ENCODE results near the gene CDPF1. TPM values are rescaled to one million over a fixed set of nuclear protein-coding genes. Genes with fewer than 3 reads are reported as not detected.

Gene CDPF1
- total RNA-seq, 1 donor from 2014 or later = 6.9 TPM

DNA sequence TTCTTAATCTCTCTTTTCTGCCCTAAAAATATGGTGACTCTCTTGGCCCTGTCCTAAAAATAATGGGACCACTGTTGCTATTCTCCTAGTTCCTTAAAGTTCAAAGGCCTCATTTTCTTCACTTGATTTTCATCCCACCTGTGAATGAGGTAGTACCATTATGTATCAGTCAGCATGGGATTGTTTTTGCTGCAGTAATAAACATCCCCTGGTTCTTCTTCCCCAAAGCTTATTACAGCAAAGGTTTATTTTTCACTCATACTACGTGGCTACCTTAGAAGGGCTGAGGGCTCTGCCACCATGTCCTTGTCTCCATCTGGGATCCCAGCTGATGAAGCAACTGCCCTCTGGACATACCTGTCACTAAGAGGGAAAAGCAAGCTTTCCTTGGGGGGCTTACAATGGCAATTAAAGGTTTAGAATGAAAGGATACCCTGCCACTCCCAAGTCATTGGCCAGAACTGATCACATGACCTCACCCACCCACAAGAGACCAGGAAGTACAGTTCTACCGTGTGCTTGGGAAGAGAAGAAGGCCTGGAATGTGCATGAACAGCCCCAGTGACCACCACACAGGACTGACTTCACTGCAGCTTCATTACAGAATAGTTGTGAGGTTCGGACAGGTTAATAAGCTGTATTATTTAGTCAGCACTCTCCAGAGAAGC is 25.5 kb upstream of the CDPF1 start:
- DNase-seq = no peak
- peaks cover 9% of the 10 kb centered on the region for H3K4me1 Mint-ChIP-seq (ENCODE audit: low read depth, unreplicated experiment)
- TF ChIP-seq, protein P1, sequence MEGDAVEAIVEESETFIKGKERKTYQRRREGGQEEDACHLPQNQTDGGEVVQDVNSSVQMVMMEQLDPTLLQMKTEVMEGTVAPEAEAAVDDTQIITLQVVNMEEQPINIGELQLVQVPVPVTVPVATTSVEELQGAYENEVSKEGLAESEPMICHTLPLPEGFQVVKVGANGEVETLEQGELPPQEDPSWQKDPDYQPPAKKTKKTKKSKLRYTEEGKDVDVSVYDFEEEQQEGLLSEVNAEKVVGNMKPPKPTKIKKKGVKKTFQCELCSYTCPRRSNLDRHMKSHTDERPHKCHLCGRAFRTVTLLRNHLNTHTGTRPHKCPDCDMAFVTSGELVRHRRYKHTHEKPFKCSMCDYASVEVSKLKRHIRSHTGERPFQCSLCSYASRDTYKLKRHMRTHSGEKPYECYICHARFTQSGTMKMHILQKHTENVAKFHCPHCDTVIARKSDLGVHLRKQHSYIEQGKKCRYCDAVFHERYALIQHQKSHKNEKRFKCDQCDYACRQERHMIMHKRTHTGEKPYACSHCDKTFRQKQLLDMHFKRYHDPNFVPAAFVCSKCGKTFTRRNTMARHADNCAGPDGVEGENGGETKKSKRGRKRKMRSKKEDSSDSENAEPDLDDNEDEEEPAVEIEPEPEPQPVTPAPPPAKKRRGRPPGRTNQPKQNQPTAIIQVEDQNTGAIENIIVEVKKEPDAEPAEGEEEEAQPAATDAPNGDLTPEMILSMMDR (IDR thresholded peaks at IDR 0.05; ENCODE audit: partially characterized antibody, unreplicated experiment) = no peak
- no peaks in the 10 kb centered on the region for H3K9me3 Mint-ChIP-seq (ENCODE audit: unreplicated experiment)
- H3K36me3 Mint-ChIP-seq (ENCODE audit: unreplicated experiment) = peaks cover 15% of the 10 kb centered on the region
- H3K4me3 Mint-ChIP-seq (ENCODE audit: unreplicated experiment) = no peak overlapping the region
- no peak overlapping the region for H3K27ac Mint-ChIP-seq (ENCODE audit: unreplicated experiment)
- H3K27me3 Mint-ChIP-seq (ENCODE audit: unreplicated experiment) = peaks cover 3% of the 10 kb centered on the region

DNA sequence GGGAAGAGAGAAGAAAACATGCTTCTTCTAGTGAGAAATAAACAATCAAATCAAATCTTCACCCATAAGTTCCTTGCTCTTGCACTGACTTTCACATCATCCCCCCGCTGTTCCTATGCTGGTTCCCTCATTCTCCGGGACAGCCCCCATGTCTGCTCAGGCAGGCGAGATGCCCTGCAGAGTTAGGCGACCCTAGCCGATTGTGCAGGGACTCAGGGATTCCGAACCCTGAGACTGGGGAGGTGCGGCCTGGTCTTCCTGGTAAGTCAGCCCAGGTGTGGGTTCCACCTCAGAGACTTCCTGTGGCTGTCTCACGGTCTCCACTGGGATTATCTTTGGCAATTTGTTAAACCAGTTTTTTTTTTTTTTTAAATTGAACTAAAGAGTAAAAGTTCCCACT is 24.3 kb upstream of the CDPF1 start:
- Mint-ChIP-seq H3K36me3 (ENCODE audit: unreplicated experiment) (peaks cover 15% of the 10 kb centered on the region), H3K27ac (ENCODE audit: unreplicated experiment) (no peak overlapping the region), H3K4me1 (ENCODE audit: low read depth, unreplicated experiment) (peaks cover 9% of the 10 kb centered on the region), H3K27me3 (ENCODE audit: unreplicated experiment) (peaks cover 5% of the 10 kb centered on the region), H3K9me3 (ENCODE audit: unreplicated experiment) (no peaks in the 10 kb centered on the region), H3K4me3 (ENCODE audit: unreplicated experiment) (no peak overlapping the region)
- TF ChIP-seq, protein P1 (IDR thresholded peaks at IDR 0.05; ENCODE audit: partially characterized antibody, unreplicated experiment) = no peak
- DNase-seq = no peak

DNA sequence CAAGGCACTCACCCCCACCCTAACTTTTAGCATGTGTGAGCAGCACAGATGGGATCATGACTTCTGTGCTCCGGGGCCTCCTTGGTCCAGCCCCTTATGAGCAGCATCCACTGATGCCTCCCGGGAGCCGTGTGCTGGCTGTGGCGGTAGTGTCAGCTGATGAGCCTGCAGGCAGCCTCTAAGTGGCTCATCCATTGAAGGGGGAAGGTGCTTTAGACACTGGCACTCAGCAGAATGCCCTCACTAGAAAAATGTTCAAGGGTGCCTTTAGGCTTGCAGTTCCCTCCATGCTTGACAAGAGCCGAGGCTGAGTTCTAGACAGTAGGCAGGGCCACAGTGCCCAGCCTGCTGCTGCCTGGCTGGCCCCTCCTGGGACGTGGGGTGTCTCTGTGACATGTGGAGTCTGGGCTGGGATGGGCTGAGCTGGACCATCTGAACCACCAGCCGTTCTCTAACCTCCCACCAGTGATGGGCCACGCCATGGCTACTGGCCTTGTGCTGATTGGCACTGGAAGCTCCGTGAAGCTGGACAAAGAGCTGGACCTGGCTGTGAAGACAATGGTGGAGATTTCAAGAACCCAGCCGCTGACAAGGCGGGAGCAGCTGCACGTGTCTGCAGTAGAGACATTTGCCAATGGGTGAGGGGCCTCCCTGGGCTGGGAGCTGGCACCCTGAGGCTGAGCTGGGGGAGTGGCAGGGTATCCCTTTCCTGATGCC is 23.5 kb upstream of the CDPF1 start:
- Mint-ChIP-seq H3K4me3 (ENCODE audit: unreplicated experiment) (no peak overlapping the region), H3K27me3 (ENCODE audit: unreplicated experiment) (peaks cover 5% of the 10 kb centered on the region), H3K4me1 (ENCODE audit: low read depth, unreplicated experiment) (peaks cover 9% of the 10 kb centered on the region), H3K36me3 (ENCODE audit: unreplicated experiment) (peaks cover 15% of the 10 kb centered on the region), H3K27ac (ENCODE audit: unreplicated experiment) (peak overlapping the region; percentile 86), H3K9me3 (ENCODE audit: unreplicated experiment) (no peaks in the 10 kb centered on the region)
- TF ChIP-seq, protein P1 (IDR thresholded peaks at IDR 0.05; ENCODE audit: partially characterized antibody, unreplicated experiment) = no peak
- peak; percentile 50 for DNase-seq

DNA sequence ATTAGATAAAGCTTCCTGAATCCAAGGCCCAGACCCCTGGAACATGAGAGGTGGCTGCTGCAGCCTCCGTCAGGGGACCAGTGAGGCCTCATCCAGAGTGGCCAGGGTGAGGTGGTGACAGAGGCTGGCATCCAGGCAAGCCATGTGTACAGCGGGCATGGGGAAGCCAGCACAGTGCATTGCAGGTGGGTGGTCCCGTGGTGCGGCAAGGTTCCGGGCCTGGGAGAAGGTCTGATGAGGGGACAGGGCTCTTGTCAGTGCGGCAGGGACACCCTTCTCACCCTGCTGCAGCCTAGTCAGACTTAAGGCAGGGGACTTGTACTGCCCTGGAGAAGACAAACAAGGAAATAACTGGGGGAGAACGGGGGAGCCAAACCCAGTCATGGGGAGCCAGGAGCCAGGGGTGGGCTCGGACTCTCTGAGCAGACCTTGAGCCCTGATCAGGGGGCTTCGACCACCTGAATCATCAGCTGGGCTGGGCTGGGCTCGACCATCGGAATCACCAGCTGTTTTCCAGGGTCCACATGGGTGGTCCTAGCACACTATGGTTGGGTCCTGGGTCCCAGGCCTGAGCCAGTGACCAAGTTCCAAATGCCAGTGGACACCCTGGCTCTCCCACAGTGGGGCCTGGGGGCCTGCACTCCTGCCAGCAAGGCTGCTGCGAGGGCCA is 22.8 kb upstream of the CDPF1 start:
- Mint-ChIP-seq H3K9me3 (ENCODE audit: unreplicated experiment) (peaks cover 2% of the 10 kb centered on the region), H3K4me3 (ENCODE audit: unreplicated experiment) (no peak overlapping the region), H3K27me3 (ENCODE audit: unreplicated experiment) (peaks cover 5% of the 10 kb centered on the region), H3K36me3 (ENCODE audit: unreplicated experiment) (peaks cover 9% of the 10 kb centered on the region), H3K4me1 (ENCODE audit: low read depth, unreplicated experiment) (peaks cover 9% of the 10 kb centered on the region), H3K27ac (ENCODE audit: unreplicated experiment) (peak overlapping the region; percentile 60)
- DNase-seq = no peak
- TF ChIP-seq, protein P1 (IDR thresholded peaks at IDR 0.05; ENCODE audit: partially characterized antibody, unreplicated experiment) = no peak

Measured in glutamatergic neuron (in vitro differentiated cells).